H1 (cell line): ENCODE data around the gene TOR1A. TPM values are rescaled to one million over a fixed set of nuclear protein-coding genes. Genes with fewer than 3 reads are reported as not detected.

Source experiments
- CTCF ChIA-PET: fragments of 300-600 bp; sonication (Branson Sonifier 250); formaldehyde crosslinking; loops from one replicate; lab custom pipeline; 2021; ENCODE audit not compliant: partially characterized antibody; lab: Charles Lee
- POLR2A ChIA-PET: fragments of 300-600 bp; sonication (Branson Sonifier 250); formaldehyde crosslinking; loops from one replicate; lab custom pipeline; 2021; ENCODE audit warnings: inconsistent platforms; ENCODE audit not compliant: partially characterized antibody; lab: Charles Lee
- DNase-seq, 2 experiments: peaks; one replicate each; pipeline versions ENCODE4 v3.0.0 to v3.0.0-alpha.2; 2010 to 2022; ENCODE audit warnings: low spot score in 2 of 2, low read depth in 1 of 2, mixed read lengths in 1 of 2
- FAIRE-seq: peaks from 2 replicates; lab custom pipeline; 2011; peaks lifted over from hg19 to GRCh38; lab: Jason Lieb, UNC
- H2AFZ ChIP-seq: 2 replicates; pipeline ENCODE4 v1.8.1; 2012; ENCODE audit warnings: low read length, inconsistent platforms
- H2AK5ac ChIP-seq: 2 replicates; pipeline ENCODE4 v1.6.1; 2013; ENCODE audit warnings: low read depth, low read length
- H2BK120ac ChIP-seq: replicated peaks from 2 replicates; pipeline ENCODE3; 2013; ENCODE audit warnings: low read depth, low read length, inconsistent platforms
- H2BK12ac ChIP-seq: 2 replicates; pipeline ENCODE4 v1.6.1; 2013; ENCODE audit warnings: low read depth, low read length
- H2BK15ac ChIP-seq: 2 replicates; pipeline ENCODE4 v1.6.1; 2013; ENCODE audit warnings: low read length
- H2BK20ac ChIP-seq: 2 replicates; pipeline ENCODE4 v1.6.1; 2013; ENCODE audit warnings: low read length
- H2BK5ac ChIP-seq: 2 replicates; pipeline ENCODE4 v1.6.1; 2013; ENCODE audit warnings: low read depth, low read length
- H3K14ac ChIP-seq: 2 replicates; pipeline ENCODE4 v1.6.1; 2013; ENCODE audit warnings: inconsistent platforms; ENCODE audit not compliant: insufficient read length
- H3K18ac ChIP-seq: 2 replicates; pipeline ENCODE4 v1.6.1; 2013; ENCODE audit warnings: low read length; ENCODE audit errors: extremely low read depth
- H3K23ac ChIP-seq: 2 replicates; pipeline ENCODE4 v1.6.1; 2013; ENCODE audit warnings: inconsistent platforms; ENCODE audit not compliant: insufficient read length
- H3K23me2 ChIP-seq: 2 replicates; pipeline ENCODE4 v1.6.1; 2013; ENCODE audit warnings: low read depth, low read length
- H3K27ac ChIP-seq: 2 replicates; pipeline ENCODE4 v1.6.1; 2011; ENCODE audit warnings: low read depth, low read length, inconsistent platforms
- H3K27me3 ChIP-seq, 4 experiments: replicated peaks in 1 of 4; 1 replicate in 1 of 4; 2 replicates in 3 of 4; pipeline versions ENCODE4 v1.6.1 to v1.8.1; 2011 to 2013; ENCODE audit warnings: low read length in 3 of 4, mild to moderate bottlenecking in 3 of 4, inconsistent platforms in 2 of 4, mixed read lengths in 2 of 4, moderate library complexity in 1 of 4; ENCODE audit not compliant: control insufficient read depth in 3 of 4, insufficient read depth in 3 of 4; ENCODE audit errors: extremely low read depth in 1 of 4
- H3K36me3 ChIP-seq, 4 experiments: 2 replicates each; pipeline versions ENCODE4 v1.6.1 to v1.8.1; 2011 to 2013; ENCODE audit warnings: mild to moderate bottlenecking in 4 of 4, low read length in 3 of 4, moderate library complexity in 2 of 4, control low read depth in 1 of 4, inconsistent platforms in 1 of 4; ENCODE audit not compliant: insufficient read depth in 4 of 4, control insufficient read depth in 2 of 4
- H3K4ac ChIP-seq: replicated peaks from 2 replicates; pipeline ENCODE3; 2013; ENCODE audit warnings: low read length, low read depth, mixed read lengths, inconsistent platforms; ENCODE audit not compliant: insufficient read length
- H3K4me1 ChIP-seq, 4 experiments: replicated peaks in 1 of 4; 1 replicate in 1 of 4; 2 replicates in 3 of 4; pipeline versions ENCODE4 v1.6.1 to v1.8.1; 2011 to 2013; ENCODE audit warnings: low read length in 3 of 4, inconsistent platforms in 2 of 4, mixed read lengths in 1 of 4; ENCODE audit not compliant: insufficient read depth in 4 of 4, control insufficient read depth in 3 of 4
- H3K4me2 ChIP-seq, 2 experiments: 2 replicates each; pipeline versions ENCODE4 v1.6.1 to v1.8.1; 2011 to 2013; ENCODE audit warnings: low read depth in 2 of 2, low read length in 2 of 2, control low read depth in 1 of 2, inconsistent platforms in 1 of 2, mild to moderate bottlenecking in 1 of 2; ENCODE audit not compliant: insufficient read depth in 1 of 2
- H3K4me3 ChIP-seq, 4 experiments: fragments of 200-600, 300-600 bp in 1 of 4; sonication (generic), shearing (Covaris generic), sonication (Bioruptor Twin) in 1 of 4; 2 replicates each; pipeline versions ENCODE4 v1.5.1 to v1.8.1; 2011 to 2016; ENCODE audit warnings: low read length in 4 of 4, low read depth in 3 of 4, control low read depth in 2 of 4, inconsistent platforms in 2 of 4, mild to moderate bottlenecking in 2 of 4, mixed read lengths in 1 of 4, moderate library complexity in 1 of 4; ENCODE audit not compliant: insufficient read depth in 2 of 4; ENCODE audit errors: extremely low read depth in 1 of 4
- H3K56ac ChIP-seq: replicated peaks from 2 replicates; pipeline ENCODE3; 2013; ENCODE audit warnings: low read depth, mild to moderate bottlenecking, mixed read lengths, low read length, inconsistent platforms; ENCODE audit not compliant: insufficient read length
- H3K79me1 ChIP-seq: 2 replicates; pipeline ENCODE4 v1.6.1; 2013; ENCODE audit warnings: low read depth, low read length, control low read depth
- H3K79me2 ChIP-seq, 2 experiments: 2 replicates each; pipeline versions ENCODE4 v1.6.1 to v1.8.1; 2012 to 2013; ENCODE audit warnings: low read length in 2 of 2, mild to moderate bottlenecking in 2 of 2, inconsistent platforms in 1 of 2; ENCODE audit not compliant: insufficient read depth in 2 of 2, control insufficient read depth in 1 of 2
- H3K9ac ChIP-seq, 4 experiments: replicated peaks in 1 of 4; 1 replicate in 1 of 4; 2 replicates in 3 of 4; pipeline versions ENCODE4 v1.6.1 to v1.8.1; 2011 to 2013; ENCODE audit warnings: low read depth in 3 of 4, low read length in 3 of 4, control low read depth in 2 of 4, mild to moderate bottlenecking in 2 of 4, moderate library complexity in 2 of 4, inconsistent platforms in 1 of 4; ENCODE audit errors: extremely low read depth in 1 of 4
- H3K9me3 ChIP-seq, 2 experiments: 2 replicates each; pipeline versions ENCODE4 v1.6.1 to v1.8.1; 2012 to 2013; ENCODE audit warnings: mild to moderate bottlenecking in 2 of 2, moderate library complexity in 2 of 2, control low read depth in 1 of 2, inconsistent platforms in 1 of 2, low read depth in 1 of 2, low read length in 1 of 2, mixed read lengths in 1 of 2; ENCODE audit not compliant: insufficient read depth in 2 of 2
- H4K20me1 ChIP-seq, 2 experiments: replicated peaks in 1 of 2; 2 replicates each; pipeline versions ENCODE3 to v1.8.1; 2011 to 2013; ENCODE audit warnings: inconsistent platforms in 2 of 2, low read length in 2 of 2, mild to moderate bottlenecking in 1 of 2; ENCODE audit not compliant: insufficient read depth in 2 of 2, control insufficient read depth in 1 of 2
- H4K5ac ChIP-seq: 2 replicates; pipeline ENCODE4 v1.6.1; 2013; ENCODE audit warnings: low read length, low read depth, mixed read lengths, inconsistent platforms; ENCODE audit not compliant: insufficient read length
- H4K8ac ChIP-seq: 2 replicates; pipeline ENCODE4 v1.8.0; 2013; ENCODE audit warnings: mild to moderate bottlenecking, moderate library complexity, low read length, inconsistent platforms; ENCODE audit not compliant: insufficient read depth; ENCODE audit errors: extremely low read depth
- H4K91ac ChIP-seq: replicated peaks from 2 replicates; pipeline ENCODE3; 2013; ENCODE audit warnings: low read length, mixed read lengths, inconsistent platforms; ENCODE audit not compliant: insufficient read length
- GABPA ChIP-seq: IDR thresholded peaks from 2 replicates; pipeline ENCODE4 v1.6.1; 2011; ENCODE audit warnings: mild to moderate bottlenecking, low read length, moderate library complexity, borderline replicate concordance; ENCODE audit not compliant: insufficient read depth
- SAP30 ChIP-seq: fragments of 300-600 bp; sonication (generic); IDR thresholded peaks from 2 replicates; pipeline ENCODE4 v1.7.1; 2012; ENCODE audit warnings: low read length, moderate library complexity, mild to moderate bottlenecking, inconsistent platforms; ENCODE audit not compliant: insufficient read depth, insufficient replicate concordance
- WGBS, 2 experiments: shearing (Covaris generic) in 1 of 2; methylation state at CpG; one replicate each; pipeline versions ENCODE4 v1.1.6 to v1.1.7; 2013 to 2015; ENCODE audit warnings: low lambda C conversion rate in 2 of 2, mixed read lengths in 2 of 2, inconsistent platforms in 1 of 2, low coverage in 1 of 2, missing lambda C conversion rate in 1 of 2; ENCODE audit not compliant: insufficient replicate concordance in 2 of 2, insufficient coverage in 1 of 2, insufficient read length in 1 of 2; ENCODE audit errors: extremely low coverage in 1 of 2, missing lambda C conversion rate in 1 of 2; 5-methylcytosine and 5-hydroxymethylcytosine counted together
- polyA plus RNA-seq, 7 experiments: library from polyadenylated mRNA; depleted of rRNA in 3 of 7; stranded (reverse) in 5 of 7; unstranded in 2 of 7; fragments of >200 nt in 5 of 7; fragments of 200-250 nt in 2 of 7; gene quantifications; 1 replicate in 5 of 7; 2 replicates in 1 of 7; 4 replicates in 1 of 7; pipeline versions ENCODE4 v1.2.1 to v1.2.3, GENCODE V29; 2011 to 2013; ENCODE audit warnings: missing spikeins in 2 of 7, mixed read lengths in 2 of 7
- total RNA-seq: library from RNA; stranded (reverse); fragmentation: NEBNext Ultra II Directional; extraction: Animal tissue kit (Norgen Biotek cat#: 25700); gene quantifications from 2 replicates; pipeline ENCODE4 v1.2.1, GENCODE V29; 2021

Gene TOR1A
- total and polyA plus RNA-seq, 2 of the 8 experiments (the other 6 are each of a cell fraction or from before 2014, with no cell fraction given), result 37.6 to 46.7 TPM

- H3K79me1 ChIP-seq, result no peaks in the 10 kb centered on the region
- H3K4ac ChIP-seq, result no peak overlapping the region
- POLR2A ChIA-PET, result interaction anchor here (0.7 to 1.3 kb wide), 2 partner anchors 9 to 141 kb away, joined by 3 to 4 read pairs; no protein-coding TSS in a partner anchor
- no peak overlapping the region for H3K9ac ChIP-seq
- H4K5ac ChIP-seq, result no peak overlapping the region
- H3K18ac ChIP-seq, result no peak overlapping the region
- no peak overlapping the region for H3K4me3 ChIP-seq
- H2BK20ac ChIP-seq, result no peak overlapping the region
- H3K4me1 ChIP-seq, result peaks cover 0 to 3% (median 0%) of the 10 kb centered on the region in 4 experiments; a peak in 3 of 7 replicates
- no peaks in the 10 kb centered on the region for H3K9me3 ChIP-seq
- CTCF ChIA-PET, result interaction anchor here (0.8 to 12.8 kb wide), 5 partner anchors 32 to 153 kb away, joined by 3 to 250 read pairs (median 6); no protein-coding TSS in a partner anchor
- H3K56ac ChIP-seq, result no peak overlapping the region
- H4K8ac ChIP-seq, result no peak overlapping the region
- TF ChIP-seq SAP30, result no peak
- TF ChIP-seq GABPA, result no peak
- peak overlapping the region; percentile 34 for H3K23ac ChIP-seq
- H3K23me2 ChIP-seq, result no peaks in the 10 kb centered on the region
- no peaks in the 10 kb centered on the region for H4K20me1 ChIP-seq
- WGBS, 2 experiments, result 93% methylated on average over 11 of the region's 11 CpGs; no CpG with 5 or more reads in 1 of the 2 experiments
- no peak overlapping the region for H3K4me2 ChIP-seq
- FAIRE-seq, result no peak
- no peak overlapping the region for H3K14ac ChIP-seq
- H2BK12ac ChIP-seq, result no peak overlapping the region
- H2BK120ac ChIP-seq, result no peak overlapping the region
- no peak overlapping the region for H2AK5ac ChIP-seq
- no peaks in the 10 kb centered on the region for H3K27me3 ChIP-seq
- H3K27ac ChIP-seq, result no peak overlapping the region
- H4K91ac ChIP-seq, result no peak overlapping the region
- no peaks in the 10 kb centered on the region for H3K36me3 ChIP-seq
- H2AFZ ChIP-seq, result no peak overlapping the region
- no peak overlapping the region for H2BK15ac ChIP-seq
- H3K79me2 ChIP-seq, result no peaks in the 10 kb centered on the region
- DNase-seq, result no peak
- H2BK5ac ChIP-seq, result no peak overlapping the region
Observed at GRCh38 chr9:129777769-129778130, 46.2 kb downstream of the TOR1A start.
